HL-60 (cell line): ENCODE data around the gene HLA-DQA1.
"Not testable (repeated sequence)": the region's sequence is repeated elsewhere in the genome, so short reads cannot be mapped to it uniquely, and the experiment has no call there.

Source experiments
- DNase-seq, 2 experiments: peaks; one replicate each; pipeline ENCODE4 v3.0.0-alpha.2; 2010 to 2020; ENCODE audit warnings: low read depth in 1 of 2, low spot score in 1 of 2
- H3K27ac ChIP-seq: fragments of 250-450 bp; sonication (Bioruptor Pico); replicated peaks from 2 replicates; pipeline ENCODE4 v1.5.1; 2020; ENCODE audit warnings: mild to moderate bottlenecking, moderate library complexity
- H3K27me3 ChIP-seq: fragments of 250-450 bp; sonication (Bioruptor Pico); 2 replicates; pipeline ENCODE4 v1.5.1; 2021; ENCODE audit warnings: mild to moderate bottlenecking, moderate library complexity; ENCODE audit not compliant: insufficient read depth, poor library complexity, severe bottlenecking
- H3K4me3 ChIP-seq: replicated peaks from 2 replicates; pipeline ENCODE4 v1.5.1; 2011; ENCODE audit warnings: mild to moderate bottlenecking, control low read depth, low read length; ENCODE audit not compliant: insufficient read depth
- GABPA ChIP-seq: IDR thresholded peaks from 2 replicates; pipeline ENCODE4 v1.6.1; 2012; ENCODE audit warnings: low read depth
- POLR2AphosphoS5 ChIP-seq: IDR thresholded peaks from 2 replicates; pipeline ENCODE4 v1.6.1; 2012; ENCODE audit warnings: low read depth
- SPI1 ChIP-seq: IDR thresholded peaks from 2 replicates; pipeline ENCODE4 v1.6.1; 2012; ENCODE audit warnings: low read depth, mild to moderate bottlenecking, borderline replicate concordance
- TF ChIP-seq, protein P1 (sequence below): IDR thresholded peaks from 2 replicates; pipeline ENCODE4 v1.6.1; 2012; ENCODE audit warnings: low read depth; ENCODE audit not compliant: insufficient replicate concordance
- TF ChIP-seq, protein P2 (sequence below): IDR thresholded peaks from one replicate; pipeline ENCODE4 v1.5.1; 2011; ENCODE audit warnings: low read length, control low read depth, inconsistent platforms; ENCODE audit not compliant: insufficient read depth

HLA-DQA1 gene

DNA sequence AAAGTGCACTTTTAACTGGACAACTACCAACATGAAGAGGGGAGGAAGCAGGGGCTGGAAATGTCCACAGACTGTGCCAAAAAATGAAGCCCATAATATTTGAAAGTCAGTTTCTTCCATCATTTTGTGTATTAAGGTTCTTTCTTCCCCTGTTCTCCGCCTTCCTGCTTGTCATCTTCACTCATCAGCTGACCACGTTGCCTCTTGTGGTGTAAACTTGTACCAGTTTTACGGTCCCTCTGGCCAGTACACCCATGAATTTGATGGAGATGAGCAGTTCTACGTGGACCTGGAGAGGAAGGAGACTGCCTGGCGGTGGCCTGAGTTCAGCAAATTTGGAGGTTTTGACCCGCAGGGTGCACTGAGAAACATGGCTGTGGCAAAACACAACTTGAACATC lies 3.9 kb downstream of the HLA-DQA1 start:
- Histone ChIP-seq H3K27me3 (no peaks in the 10 kb centered on the region), H3K27ac (no peak overlapping the region), H3K4me3 (no peak overlapping the region)
- no peak for DNase-seq
- TF ChIP-seq SPI1 (no peak), POLR2AphosphoS5 (no peak), GABPA (no peak)
- TF ChIP-seq, protein P1, sequence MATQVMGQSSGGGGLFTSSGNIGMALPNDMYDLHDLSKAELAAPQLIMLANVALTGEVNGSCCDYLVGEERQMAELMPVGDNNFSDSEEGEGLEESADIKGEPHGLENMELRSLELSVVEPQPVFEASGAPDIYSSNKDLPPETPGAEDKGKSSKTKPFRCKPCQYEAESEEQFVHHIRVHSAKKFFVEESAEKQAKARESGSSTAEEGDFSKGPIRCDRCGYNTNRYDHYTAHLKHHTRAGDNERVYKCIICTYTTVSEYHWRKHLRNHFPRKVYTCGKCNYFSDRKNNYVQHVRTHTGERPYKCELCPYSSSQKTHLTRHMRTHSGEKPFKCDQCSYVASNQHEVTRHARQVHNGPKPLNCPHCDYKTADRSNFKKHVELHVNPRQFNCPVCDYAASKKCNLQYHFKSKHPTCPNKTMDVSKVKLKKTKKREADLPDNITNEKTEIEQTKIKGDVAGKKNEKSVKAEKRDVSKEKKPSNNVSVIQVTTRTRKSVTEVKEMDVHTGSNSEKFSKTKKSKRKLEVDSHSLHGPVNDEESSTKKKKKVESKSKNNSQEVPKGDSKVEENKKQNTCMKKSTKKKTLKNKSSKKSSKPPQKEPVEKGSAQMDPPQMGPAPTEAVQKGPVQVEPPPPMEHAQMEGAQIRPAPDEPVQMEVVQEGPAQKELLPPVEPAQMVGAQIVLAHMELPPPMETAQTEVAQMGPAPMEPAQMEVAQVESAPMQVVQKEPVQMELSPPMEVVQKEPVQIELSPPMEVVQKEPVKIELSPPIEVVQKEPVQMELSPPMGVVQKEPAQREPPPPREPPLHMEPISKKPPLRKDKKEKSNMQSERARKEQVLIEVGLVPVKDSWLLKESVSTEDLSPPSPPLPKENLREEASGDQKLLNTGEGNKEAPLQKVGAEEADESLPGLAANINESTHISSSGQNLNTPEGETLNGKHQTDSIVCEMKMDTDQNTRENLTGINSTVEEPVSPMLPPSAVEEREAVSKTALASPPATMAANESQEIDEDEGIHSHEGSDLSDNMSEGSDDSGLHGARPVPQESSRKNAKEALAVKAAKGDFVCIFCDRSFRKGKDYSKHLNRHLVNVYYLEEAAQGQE = no peak
- TF ChIP-seq, protein P2, sequence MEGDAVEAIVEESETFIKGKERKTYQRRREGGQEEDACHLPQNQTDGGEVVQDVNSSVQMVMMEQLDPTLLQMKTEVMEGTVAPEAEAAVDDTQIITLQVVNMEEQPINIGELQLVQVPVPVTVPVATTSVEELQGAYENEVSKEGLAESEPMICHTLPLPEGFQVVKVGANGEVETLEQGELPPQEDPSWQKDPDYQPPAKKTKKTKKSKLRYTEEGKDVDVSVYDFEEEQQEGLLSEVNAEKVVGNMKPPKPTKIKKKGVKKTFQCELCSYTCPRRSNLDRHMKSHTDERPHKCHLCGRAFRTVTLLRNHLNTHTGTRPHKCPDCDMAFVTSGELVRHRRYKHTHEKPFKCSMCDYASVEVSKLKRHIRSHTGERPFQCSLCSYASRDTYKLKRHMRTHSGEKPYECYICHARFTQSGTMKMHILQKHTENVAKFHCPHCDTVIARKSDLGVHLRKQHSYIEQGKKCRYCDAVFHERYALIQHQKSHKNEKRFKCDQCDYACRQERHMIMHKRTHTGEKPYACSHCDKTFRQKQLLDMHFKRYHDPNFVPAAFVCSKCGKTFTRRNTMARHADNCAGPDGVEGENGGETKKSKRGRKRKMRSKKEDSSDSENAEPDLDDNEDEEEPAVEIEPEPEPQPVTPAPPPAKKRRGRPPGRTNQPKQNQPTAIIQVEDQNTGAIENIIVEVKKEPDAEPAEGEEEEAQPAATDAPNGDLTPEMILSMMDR = no peak

DNA sequence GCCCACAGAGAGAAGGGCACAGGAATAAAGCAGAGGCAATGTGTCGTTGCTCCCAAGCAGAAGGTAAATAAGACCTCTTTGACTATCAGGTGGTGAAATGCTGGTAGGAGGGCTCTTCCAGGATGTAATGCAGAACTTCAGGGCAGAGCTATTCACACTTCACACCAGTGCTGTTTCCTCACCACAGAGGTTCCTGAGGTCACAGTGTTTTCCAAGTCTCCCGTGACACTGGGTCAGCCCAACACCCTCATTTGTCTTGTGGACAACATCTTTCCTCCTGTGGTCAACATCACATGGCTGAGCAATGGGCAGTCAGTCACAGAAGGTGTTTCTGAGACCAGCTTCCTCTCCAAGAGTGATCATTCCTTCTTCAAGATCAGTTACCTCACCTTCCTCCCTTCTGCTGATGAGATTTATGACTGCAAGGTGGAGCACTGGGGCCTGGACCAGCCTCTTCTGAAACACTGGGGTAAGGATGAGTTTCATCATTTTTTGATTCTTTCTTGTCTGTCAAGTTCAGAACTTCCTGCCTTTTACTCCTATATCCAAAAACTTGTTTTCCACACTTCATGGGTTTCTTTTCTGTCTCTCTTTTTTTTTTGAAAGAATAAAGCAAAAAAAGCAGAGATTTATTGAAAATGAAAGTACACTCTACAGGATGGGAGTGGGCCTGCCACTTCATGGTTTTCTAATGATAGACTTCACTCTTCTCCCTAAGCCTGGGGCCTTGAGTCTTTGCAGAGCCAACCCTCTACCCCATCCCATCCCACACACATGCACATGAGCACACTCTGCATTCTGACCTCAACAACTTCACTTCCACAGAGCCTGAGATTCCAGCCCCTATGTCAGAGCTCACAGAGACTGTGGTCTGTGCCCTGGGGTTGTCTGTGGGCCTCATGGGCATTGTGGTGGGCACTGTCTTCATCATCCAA lies 4.8 kb downstream of the HLA-DQA1 start:
- not testable (repeated sequence) for H3K27me3 ChIP-seq, H3K27ac ChIP-seq, DNase-seq

DNA sequence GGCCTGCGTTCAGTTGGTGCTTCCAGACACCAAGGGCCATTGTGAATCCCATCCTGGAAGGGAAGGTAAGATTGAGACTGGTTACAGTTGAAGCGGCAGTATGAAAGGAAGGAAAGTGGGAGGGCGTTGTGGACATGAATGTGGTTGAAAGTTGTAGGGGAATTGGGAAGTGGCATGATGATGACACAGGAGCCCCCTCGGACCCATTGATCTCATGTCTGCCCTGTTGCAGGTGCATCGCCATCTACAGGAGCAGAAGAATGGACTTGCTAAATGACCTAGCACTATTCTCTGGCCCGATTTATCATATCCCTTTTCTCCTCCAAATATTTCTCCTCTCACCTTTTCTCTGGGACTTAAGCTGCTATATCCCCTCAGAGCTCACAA lies 5.5 kb downstream of the HLA-DQA1 start:
- H3K27ac ChIP-seq = no peak overlapping the region
- TF ChIP-seq, protein P2 = no peak
- TF ChIP-seq, protein P1 = no peak
- TF ChIP-seq GABPA (no peak), POLR2AphosphoS5 (no peak), SPI1 (no peak)
- H3K27me3 ChIP-seq = no peaks in the 10 kb centered on the region

More for the DNA sequence above, 4.8 kb downstream of the HLA-DQA1 start:
- H3K4me3 ChIP-seq = not testable (repeated sequence)

DNA sequence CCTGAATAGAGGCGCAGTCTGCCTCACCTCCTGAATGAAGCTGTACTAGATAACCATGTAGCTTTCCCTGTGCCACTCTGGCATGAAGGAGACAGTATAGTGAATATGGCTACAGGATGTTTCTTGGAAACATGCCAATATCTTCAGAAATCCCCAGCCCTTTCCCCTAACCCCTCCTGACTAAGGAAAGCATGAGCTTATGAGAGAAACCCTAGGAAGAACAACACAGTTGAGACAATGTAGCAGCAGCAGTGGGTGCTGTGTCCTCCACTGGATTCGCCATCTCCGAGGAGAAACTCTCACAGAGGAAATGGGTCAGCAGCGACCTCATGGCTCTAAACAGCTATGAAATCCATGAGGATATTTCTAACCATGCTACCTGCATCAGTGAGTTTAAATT lies 6.7 kb downstream of the HLA-DQA1 start:
- no peak for DNase-seq
- H3K4me3 ChIP-seq = no peak overlapping the region
- no peaks in the 10 kb centered on the region for H3K27me3 ChIP-seq
- TF ChIP-seq, protein P2 = no peak
- TF ChIP-seq, protein P1 = no peak
- TF ChIP-seq SPI1 = no peak
- no peak overlapping the region for H3K27ac ChIP-seq

More for the DNA sequence above, 5.5 kb downstream of the HLA-DQA1 start:
- no peak for DNase-seq
- no peak overlapping the region for H3K4me3 ChIP-seq
